HL-60 (cell line): ENCODE results near the gene DNAH8.
"Not testable (repeated sequence)": the region's sequence is repeated elsewhere in the genome, so short reads cannot be mapped to it uniquely, and the experiment has no call there.

Experiments used
- DNase-seq, 2 experiments: peaks; one replicate each; pipeline ENCODE4 v3.0.0-alpha.2; 2010 to 2020; ENCODE audit warnings: low read depth in 1 of 2, low spot score in 1 of 2
- H3K27ac ChIP-seq: fragments of 250-450 bp; sonication (Bioruptor Pico); replicated peaks from 2 replicates; pipeline ENCODE4 v1.5.1; 2020; ENCODE audit warnings: mild to moderate bottlenecking, moderate library complexity
- H3K27me3 ChIP-seq: fragments of 250-450 bp; sonication (Bioruptor Pico); 2 replicates; pipeline ENCODE4 v1.5.1; 2021; ENCODE audit warnings: mild to moderate bottlenecking, moderate library complexity; ENCODE audit not compliant: insufficient read depth, poor library complexity, severe bottlenecking
- H3K4me3 ChIP-seq: replicated peaks from 2 replicates; pipeline ENCODE4 v1.5.1; 2011; ENCODE audit warnings: mild to moderate bottlenecking, control low read depth, low read length; ENCODE audit not compliant: insufficient read depth
- CTCF ChIP-seq: IDR thresholded peaks from one replicate; pipeline ENCODE4 v1.5.1; 2011; ENCODE audit warnings: low read length, control low read depth, inconsistent platforms; ENCODE audit not compliant: insufficient read depth
- GABPA ChIP-seq: IDR thresholded peaks from 2 replicates; pipeline ENCODE4 v1.6.1; 2012; ENCODE audit warnings: low read depth
- POLR2AphosphoS5 ChIP-seq: IDR thresholded peaks from 2 replicates; pipeline ENCODE4 v1.6.1; 2012; ENCODE audit warnings: low read depth
- SPI1 ChIP-seq: IDR thresholded peaks from 2 replicates; pipeline ENCODE4 v1.6.1; 2012; ENCODE audit warnings: low read depth, mild to moderate bottlenecking, borderline replicate concordance
- TF ChIP-seq, protein P1 (sequence below): IDR thresholded peaks from 2 replicates; pipeline ENCODE4 v1.6.1; 2012; ENCODE audit warnings: low read depth; ENCODE audit not compliant: insufficient replicate concordance

DNAH8 gene

GRCh38 chr6:38696345-38696744 is 18.8 kb upstream of the DNAH8 start:
- no peak for DNase-seq
- no peak overlapping the region for H3K4me3 ChIP-seq
- TF ChIP-seq, protein P1, sequence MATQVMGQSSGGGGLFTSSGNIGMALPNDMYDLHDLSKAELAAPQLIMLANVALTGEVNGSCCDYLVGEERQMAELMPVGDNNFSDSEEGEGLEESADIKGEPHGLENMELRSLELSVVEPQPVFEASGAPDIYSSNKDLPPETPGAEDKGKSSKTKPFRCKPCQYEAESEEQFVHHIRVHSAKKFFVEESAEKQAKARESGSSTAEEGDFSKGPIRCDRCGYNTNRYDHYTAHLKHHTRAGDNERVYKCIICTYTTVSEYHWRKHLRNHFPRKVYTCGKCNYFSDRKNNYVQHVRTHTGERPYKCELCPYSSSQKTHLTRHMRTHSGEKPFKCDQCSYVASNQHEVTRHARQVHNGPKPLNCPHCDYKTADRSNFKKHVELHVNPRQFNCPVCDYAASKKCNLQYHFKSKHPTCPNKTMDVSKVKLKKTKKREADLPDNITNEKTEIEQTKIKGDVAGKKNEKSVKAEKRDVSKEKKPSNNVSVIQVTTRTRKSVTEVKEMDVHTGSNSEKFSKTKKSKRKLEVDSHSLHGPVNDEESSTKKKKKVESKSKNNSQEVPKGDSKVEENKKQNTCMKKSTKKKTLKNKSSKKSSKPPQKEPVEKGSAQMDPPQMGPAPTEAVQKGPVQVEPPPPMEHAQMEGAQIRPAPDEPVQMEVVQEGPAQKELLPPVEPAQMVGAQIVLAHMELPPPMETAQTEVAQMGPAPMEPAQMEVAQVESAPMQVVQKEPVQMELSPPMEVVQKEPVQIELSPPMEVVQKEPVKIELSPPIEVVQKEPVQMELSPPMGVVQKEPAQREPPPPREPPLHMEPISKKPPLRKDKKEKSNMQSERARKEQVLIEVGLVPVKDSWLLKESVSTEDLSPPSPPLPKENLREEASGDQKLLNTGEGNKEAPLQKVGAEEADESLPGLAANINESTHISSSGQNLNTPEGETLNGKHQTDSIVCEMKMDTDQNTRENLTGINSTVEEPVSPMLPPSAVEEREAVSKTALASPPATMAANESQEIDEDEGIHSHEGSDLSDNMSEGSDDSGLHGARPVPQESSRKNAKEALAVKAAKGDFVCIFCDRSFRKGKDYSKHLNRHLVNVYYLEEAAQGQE, result no peak
- no peak for TF ChIP-seq CTCF
- TF ChIP-seq SPI1, result no peak
- no peak for TF ChIP-seq GABPA
- no peak for TF ChIP-seq POLR2AphosphoS5

GRCh38 chr6:38697846-38698245 is 17.3 kb upstream of the DNAH8 start:
- no peak for DNase-seq
- no peak for TF ChIP-seq CTCF
- TF ChIP-seq POLR2AphosphoS5, result no peak
- TF ChIP-seq, protein P1, result no peak
- TF ChIP-seq SPI1, result no peak
- TF ChIP-seq GABPA, result no peak
- no peak overlapping the region for H3K4me3 ChIP-seq

More at GRCh38 chr6:38696345-38696744, 18.8 kb upstream of the DNAH8 start:
- Histone ChIP-seq H3K27ac (no peak overlapping the region), H3K27me3 (no peaks in the 10 kb centered on the region)

DNA sequence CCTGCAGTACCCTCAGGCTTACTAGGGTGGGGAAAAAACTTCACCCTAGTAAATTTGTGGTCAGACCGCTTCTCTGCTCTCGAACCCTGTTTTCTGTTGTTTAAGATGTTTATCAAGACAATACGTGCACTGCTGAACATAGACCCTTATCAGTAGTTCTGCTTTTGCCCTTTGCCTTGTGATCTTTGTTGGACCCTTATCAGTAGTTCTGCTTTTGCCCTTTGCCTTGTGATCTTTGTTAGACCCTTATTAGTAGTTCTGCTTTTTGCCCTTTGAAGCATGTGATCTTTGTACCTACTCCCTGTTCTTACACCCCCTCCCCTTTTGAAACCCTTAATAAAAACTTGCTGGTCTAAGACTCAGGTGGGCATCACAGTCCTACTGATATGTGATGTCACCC is 15.4 kb upstream of the DNAH8 start:
- not testable (repeated sequence) for H3K4me3 ChIP-seq, H3K27ac ChIP-seq, H3K27me3 ChIP-seq
- DNase-seq, result peak in 1 of 2 experiments; percentile 13

More at GRCh38 chr6:38697846-38698245, 17.3 kb upstream of the DNAH8 start:
- H3K27me3 ChIP-seq, result no peaks in the 10 kb centered on the region
- H3K27ac ChIP-seq, result no peak overlapping the region

DNA sequence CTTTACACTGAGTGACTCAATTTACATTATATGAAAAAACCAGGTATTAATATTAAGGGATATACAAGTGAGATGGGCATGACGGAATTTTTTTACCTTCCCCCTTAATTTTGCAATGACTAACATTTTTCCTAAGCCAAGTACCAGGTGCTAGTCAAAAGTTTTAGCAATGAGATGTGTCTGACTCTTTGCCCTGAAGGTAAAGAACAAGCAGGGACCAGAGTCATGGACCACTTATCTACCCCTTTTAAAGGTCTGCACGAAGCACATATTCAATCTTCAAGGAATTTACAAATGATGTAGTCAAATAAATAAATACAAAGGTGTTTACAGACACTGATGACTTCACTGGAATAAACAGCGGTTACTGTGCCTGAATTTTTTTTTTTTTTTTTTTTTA is 13.6 kb upstream of the DNAH8 start:
- Histone ChIP-seq H3K27ac (no peak overlapping the region), H3K4me3 (peak overlapping the region; percentile 60; the same call in 1 of the 2 replicates), H3K27me3 (no peaks in the 10 kb centered on the region)
- TF ChIP-seq, protein P1, result no peak
- TF ChIP-seq CTCF, result no peak
- TF ChIP-seq GABPA, result no peak
- no peak for TF ChIP-seq POLR2AphosphoS5
- no peak for TF ChIP-seq SPI1
- no peak for DNase-seq
